SK-N-SH (cell line): Measurements from ENCODE around the gene TAOK1. TPM values are rescaled to one million over a fixed set of nuclear protein-coding genes. Genes with fewer than 3 reads are reported as not detected.

Experiments used
- CTCF ChIA-PET: fragments of 300-600, 350-600 bp; formaldehyde crosslinking; extraction: SDS; loops from one replicate; lab custom pipeline; 2021; lab: Yijun Ruan, JAX
- POLR2A ChIA-PET: fragments of 350-600 bp; sonication (Branson Sonifier 250); formaldehyde crosslinking; extraction: SDS; loops from one replicate; lab custom pipeline; 2020; ENCODE audit warnings: antibody characterized with exemption, inconsistent platforms; lab: Yijun Ruan, JAX
- DNase-seq: peaks from one replicate; pipeline ENCODE4 v3.0.0; 2012
- H2AFZ ChIP-seq: fragments of 200-600 bp; sonication (generic); 2 replicates; pipeline ENCODE4 v1.8.1; 2016; ENCODE audit warnings: antibody characterized with exemption, mild to moderate bottlenecking, low read depth
- H3F3A ChIP-seq: fragments of 200-600 bp; sonication (generic); replicated peaks from 2 replicates; pipeline ENCODE3; 2016; ENCODE audit warnings: antibody characterized with exemption, mild to moderate bottlenecking; ENCODE audit not compliant: insufficient read depth
- H3K27ac ChIP-seq, 2 experiments: fragments of 200-500 bp in 1 of 2; fragments of 200-600 bp in 1 of 2; sonication (Bioruptor generic) in 1 of 2; sonication (generic), shearing (Covaris generic) in 1 of 2; 2 replicates each; pipeline versions ENCODE4 v1.5.1 to v1.6.1; 2014 to 2016; ENCODE audit warnings: low read depth in 2 of 2, inconsistent platforms in 1 of 2, low read length in 1 of 2, mild to moderate bottlenecking in 1 of 2, mixed read lengths in 1 of 2
- H3K27me3 ChIP-seq: fragments of 200-600 bp; sonication (generic), shearing (Covaris generic); 2 replicates; pipeline ENCODE4 v1.6.1; 2016; ENCODE audit warnings: mixed run types; ENCODE audit not compliant: insufficient read depth
- H3K36me3 ChIP-seq, 2 experiments: fragments of 200-500 bp in 1 of 2; fragments of 200-600 bp in 1 of 2; sonication (Bioruptor generic) in 1 of 2; sonication (generic) in 1 of 2; replicated peaks in 1 of 2; 2 replicates each; pipeline versions ENCODE3 to v1.5.1; 2014 to 2016; ENCODE audit warnings: low read length in 1 of 2, mild to moderate bottlenecking in 1 of 2; ENCODE audit not compliant: insufficient read depth in 2 of 2, control insufficient read depth in 1 of 2
- H3K4me1 ChIP-seq, 2 experiments: fragments of 200-500 bp in 1 of 2; fragments of 200-600 bp in 1 of 2; sonication (Bioruptor generic) in 1 of 2; sonication (generic), shearing (Covaris generic) in 1 of 2; 2 replicates each; pipeline versions ENCODE4 v1.5.1 to v1.6.1; 2014 to 2016; ENCODE audit warnings: low read depth in 1 of 2, low read length in 1 of 2, mixed run types in 1 of 2; ENCODE audit not compliant: insufficient read depth in 2 of 2, control insufficient read depth in 1 of 2
- H3K4me2 ChIP-seq: fragments of 200-600 bp; sonication (generic), shearing (Covaris generic); 2 replicates; pipeline ENCODE4 v1.6.1; 2017; ENCODE audit warnings: mixed run types
- H3K4me3 ChIP-seq, 2 experiments: fragments of 200-500 bp in 1 of 2; fragments of 200-600 bp in 1 of 2; sonication (Bioruptor generic) in 1 of 2; sonication (generic), shearing (Covaris generic) in 1 of 2; 2 replicates each; pipeline versions ENCODE4 v1.5.1 to v1.8.1; 2014 to 2016; ENCODE audit warnings: low read depth in 2 of 2, inconsistent platforms in 1 of 2, low read length in 1 of 2, mild to moderate bottlenecking in 1 of 2, mixed read lengths in 1 of 2, moderate library complexity in 1 of 2
- H3K79me2 ChIP-seq: fragments of 200-600 bp; sonication (generic); 2 replicates; pipeline ENCODE4 v1.8.1; 2017; ENCODE audit warnings: mild to moderate bottlenecking; ENCODE audit not compliant: insufficient read depth
- H3K9ac ChIP-seq: fragments of 200-600 bp; sonication (generic); 2 replicates; pipeline ENCODE4 v1.6.1; 2017; ENCODE audit warnings: mixed run types
- H3K9me2 ChIP-seq: fragments of 200-600 bp; sonication (generic); 2 replicates; pipeline ENCODE4 v1.6.1; 2017; ENCODE audit warnings: mixed run types
- H3K9me3 ChIP-seq: fragments of 200-600 bp; sonication (generic); 2 replicates; pipeline ENCODE4 v1.6.1; 2017; ENCODE audit warnings: mixed run types, mild to moderate bottlenecking, moderate library complexity
- H4K20me1 ChIP-seq: fragments of 200-600 bp; sonication (generic); 2 replicates; pipeline ENCODE4 v1.6.1; 2017; ENCODE audit warnings: mild to moderate bottlenecking, mixed run types; ENCODE audit not compliant: insufficient read depth
- EZH2phosphoT487 ChIP-seq: fragments of 200-600 bp; sonication (generic); IDR thresholded peaks from 2 replicates; pipeline ENCODE4 v1.6.1; 2017; ENCODE audit warnings: low read depth, mixed run types, mild to moderate bottlenecking, antibody characterized with exemption, moderate library complexity, borderline replicate concordance
- FOSL2 ChIP-seq: IDR thresholded peaks from 2 replicates; pipeline ENCODE4 v1.4.0; 2012; ENCODE audit warnings: low read depth, mild to moderate bottlenecking, moderate library complexity, borderline replicate concordance
- FOXJ3 ChIP-seq: sonication (generic); formaldehyde crosslinking; IDR thresholded peaks from 2 replicates; pipeline ENCODE4 v1.5.1; 2020; ENCODE audit warnings: mild to moderate bottlenecking, missing genetic modification reagents
- GABPA ChIP-seq: IDR thresholded peaks from 2 replicates; pipeline ENCODE4 v1.4.0; 2012; ENCODE audit warnings: low read depth, mild to moderate bottlenecking
- GATA2 ChIP-seq: sonication (generic); formaldehyde crosslinking; IDR thresholded peaks from 2 replicates; pipeline ENCODE4 v1.5.0; 2020; ENCODE audit warnings: mild to moderate bottlenecking, missing genetic modification reagents
- JUND ChIP-seq: IDR thresholded peaks from 2 replicates; pipeline ENCODE4 v1.4.0; 2012
- MEF2A ChIP-seq: IDR thresholded peaks from 2 replicates; pipeline ENCODE4 v1.4.0; 2012; ENCODE audit warnings: low read depth, borderline replicate concordance
- MXI1 ChIP-seq: IDR thresholded peaks from 2 replicates; pipeline ENCODE4 v1.6.1; 2012; ENCODE audit warnings: mild to moderate bottlenecking, low read depth, low read length, improper control_type of control experiment
- NRF1 ChIP-seq: IDR thresholded peaks from 2 replicates; pipeline ENCODE4 v1.6.1; 2012; ENCODE audit warnings: low read depth, mild to moderate bottlenecking, low read length
- PBX3 ChIP-seq: IDR thresholded peaks from 2 replicates; pipeline ENCODE4; 2012
- REST ChIP-seq: IDR thresholded peaks from 2 replicates; pipeline ENCODE4 v1.6.1; 2012; ENCODE audit warnings: mild to moderate bottlenecking, low read depth, low read length, moderate library complexity
- RFX5 ChIP-seq: IDR thresholded peaks from 2 replicates; pipeline ENCODE4 v1.6.1; 2012; ENCODE audit warnings: mild to moderate bottlenecking, improper control_type of control experiment, low read length
- RXRA ChIP-seq: IDR thresholded peaks from 2 replicates; pipeline ENCODE4 v1.4.0; 2012; ENCODE audit warnings: low read depth, mild to moderate bottlenecking, borderline replicate concordance
- TEAD4 ChIP-seq: IDR thresholded peaks from 2 replicates; pipeline ENCODE4 v1.4.0; 2012; ENCODE audit warnings: mild to moderate bottlenecking, borderline replicate concordance; ENCODE audit not compliant: insufficient read depth
- USF1 ChIP-seq: IDR thresholded peaks from 2 replicates; pipeline ENCODE4 v1.4.0; 2012; ENCODE audit warnings: low read depth, borderline replicate concordance
- USF2 ChIP-seq: fragments of 150-350 bp; IDR thresholded peaks from 2 replicates; pipeline ENCODE4 v1.6.1; 2017; ENCODE audit warnings: antibody characterized with exemption, low read length, low read depth, borderline replicate concordance
- ZBTB33 ChIP-seq: IDR thresholded peaks from 2 replicates; pipeline ENCODE4 v1.4.0; 2012; ENCODE audit warnings: low read depth, borderline replicate concordance
- WGBS: methylation state at CpG from one replicate; pipeline ENCODE4 v1.1.6; 2017; ENCODE audit warnings: low lambda C conversion rate; 5-methylcytosine and 5-hydroxymethylcytosine counted together
- polyA plus RNA-seq, 3 experiments: library from polyadenylated mRNA; depleted of rRNA; stranded (reverse); fragments of >200 nt; gene quantifications; 2 replicates each; pipeline ENCODE4 v1.2.3, GENCODE V29; 2012
- TF ChIP-seq, protein P1 (sequence below): fragments of 200-600 bp; sonication (generic); IDR thresholded peaks from 2 replicates; pipeline ENCODE4 v1.6.1; 2017; ENCODE audit warnings: antibody characterized with exemption, mild to moderate bottlenecking, moderate library complexity

Gene TAOK1
- polyA plus RNA-seq, 1 of the 3 experiments (the other 2 are of a cell fraction), result 5.9 TPM

DNA sequence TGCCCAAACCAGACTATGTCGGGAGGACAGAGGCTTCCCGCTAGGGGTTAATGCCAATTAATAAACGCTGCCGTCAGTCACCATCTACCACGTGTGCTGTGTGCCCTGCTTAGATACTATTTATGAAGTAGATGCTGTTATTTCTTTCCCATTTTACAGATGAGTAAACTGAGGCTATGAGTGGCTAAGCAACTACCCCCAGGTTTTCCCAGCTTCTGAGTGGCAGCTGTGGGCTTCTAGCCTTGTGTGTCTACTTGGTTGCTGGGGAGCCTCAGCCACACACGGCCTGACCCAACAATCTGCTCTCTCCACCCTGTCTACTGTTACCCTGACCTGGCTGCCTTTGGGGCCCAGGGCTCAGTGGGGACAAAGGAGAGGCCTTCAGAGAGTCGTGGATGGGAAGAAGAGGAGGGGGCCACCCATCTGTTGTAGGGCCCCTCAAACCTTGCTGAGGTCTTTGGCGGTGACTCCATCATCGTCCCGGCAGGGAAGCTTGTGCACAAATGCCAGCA is 192.1 kb downstream of the TAOK1 start:
- Histone ChIP-seq H3K27ac (no peak overlapping the region), H3K36me3 (peaks cover 9 to 48% of the 10 kb centered on the region in 2 experiments), H2AFZ (no peak overlapping the region), H4K20me1 (peaks cover 57% of the 10 kb centered on the region), H3K9me2 (no peaks in the 10 kb centered on the region), H3K4me3 (no peak overlapping the region), H3K9ac (no peak overlapping the region), H3F3A (peaks cover 5% of the 10 kb centered on the region), H3K4me1 (peaks cover 7 to 35% of the 10 kb centered on the region in 2 experiments; a peak in 2 of 4 replicates), H3K4me2 (no peak overlapping the region), H3K79me2 (peaks cover 58% of the 10 kb centered on the region), H3K27me3 (no peaks in the 10 kb centered on the region), H3K9me3 (no peaks in the 10 kb centered on the region)
- no peak for DNase-seq
- ChIA-PET CTCF (interaction anchor here (0.8 to 12.7 kb wide), 9 partner anchors 10 to 511 kb away, joined by 3 to 166 read pairs (median 11); partner anchors contain the start of genes ABHD15, ANKRD13B and TP53I13), POLR2A (interaction anchor here (1.4 kb wide), 1 partner anchor 9 kb away, joined by 3 read pairs; no protein-coding TSS in a partner anchor)
- WGBS, result 84% methylated on average over 9 of the region's 10 CpGs
- TF ChIP-seq GABPA (no peak), GATA2 (CRISPR knock-in tag) (no peak), RXRA (no peak), USF2 (no peak), REST (no peak), JUND (no peak), NRF1 (no peak), FOXJ3 (CRISPR knock-in tag) (no peak), RFX5 (no peak), PBX3 (no peak), ZBTB33 (no peak), FOSL2 (no peak), USF1 (no peak), MXI1 (no peak), EZH2phosphoT487 (no peak), MEF2A (no peak), TEAD4 (no peak)
- TF ChIP-seq, protein P1, sequence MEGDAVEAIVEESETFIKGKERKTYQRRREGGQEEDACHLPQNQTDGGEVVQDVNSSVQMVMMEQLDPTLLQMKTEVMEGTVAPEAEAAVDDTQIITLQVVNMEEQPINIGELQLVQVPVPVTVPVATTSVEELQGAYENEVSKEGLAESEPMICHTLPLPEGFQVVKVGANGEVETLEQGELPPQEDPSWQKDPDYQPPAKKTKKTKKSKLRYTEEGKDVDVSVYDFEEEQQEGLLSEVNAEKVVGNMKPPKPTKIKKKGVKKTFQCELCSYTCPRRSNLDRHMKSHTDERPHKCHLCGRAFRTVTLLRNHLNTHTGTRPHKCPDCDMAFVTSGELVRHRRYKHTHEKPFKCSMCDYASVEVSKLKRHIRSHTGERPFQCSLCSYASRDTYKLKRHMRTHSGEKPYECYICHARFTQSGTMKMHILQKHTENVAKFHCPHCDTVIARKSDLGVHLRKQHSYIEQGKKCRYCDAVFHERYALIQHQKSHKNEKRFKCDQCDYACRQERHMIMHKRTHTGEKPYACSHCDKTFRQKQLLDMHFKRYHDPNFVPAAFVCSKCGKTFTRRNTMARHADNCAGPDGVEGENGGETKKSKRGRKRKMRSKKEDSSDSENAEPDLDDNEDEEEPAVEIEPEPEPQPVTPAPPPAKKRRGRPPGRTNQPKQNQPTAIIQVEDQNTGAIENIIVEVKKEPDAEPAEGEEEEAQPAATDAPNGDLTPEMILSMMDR, result no peak
